Mucosa of descending colon (tissue), 3 donors: Measurements from ENCODE around the gene TECRL. TPM values are rescaled to one million over a fixed set of nuclear protein-coding genes. Genes with fewer than 3 reads are reported as not detected.

ENCODE experiments used
- ATAC-seq: fragments of 200-7000 bp; cut with Tn5 transposase; one replicate; pipeline ENCODE4 v1.9.1; 2020; ENCODE audit warnings: mild to moderate bottlenecking, moderate library complexity
- DNase-seq, 3 donors: peaks; one replicate each; pipeline ENCODE4 v3.0.0-alpha.2; 2020
- H3K36me3 ChIP-seq: fragments of 200-600 bp; one replicate; pipeline ENCODE4 v1.8.0; 2021; ENCODE audit warnings: low read depth, mild to moderate bottlenecking
- H3K4me1 ChIP-seq: fragments of 200-600 bp; one replicate; pipeline ENCODE4 v1.8.0; 2021; ENCODE audit warnings: low read depth, mild to moderate bottlenecking
- H3K4me3 ChIP-seq: fragments of 200-600 bp; one replicate; pipeline ENCODE4 v1.8.0; 2021; ENCODE audit warnings: mild to moderate bottlenecking
- H3K9me3 ChIP-seq: fragments of 200-600 bp; one replicate; pipeline ENCODE4 v1.8.0; 2021; ENCODE audit warnings: mild to moderate bottlenecking
- CTCF ChIP-seq: fragments of 200-600 bp; IDR thresholded peaks from one replicate; pipeline ENCODE4 v1.8.0; 2022; ENCODE audit warnings: antibody characterized with exemption, mild to moderate bottlenecking
- intact Hi-C, 2 donors: fragments of 100-400 bp; cut with DNase I in 1 of 2; cut with micrococcal nuclease in 1 of 2; formaldehyde crosslinking; loops; one replicate each; pipeline versions ENCODE4 v1.11.0 to v1.11.1; 2022; cut with DNase I, micrococcal nuclease
- long read RNA-seq, 2 donors: library from polyadenylated mRNA; unstranded; transcript quantifications; one replicate each; pipeline ENCODE4 v2.0.0, GENCODE V29; 2019 to 2021
- total RNA-seq, 3 donors: library from RNA; stranded (reverse); fragmentation: NEBNext Ultra II Directional in 2 of 3; extraction: Animal tissue kit (Norgen Biotek cat#: 25700) in 2 of 3; gene quantifications; one replicate each; pipeline versions ENCODE4 v1.2.1 to v1.2.4, GENCODE V29; 2021 to 2023
- donor health status: DM: no; HTN: no; CAD: no; lungs with moderate emphysema.
- donor health status: DM: no; HTN: no; CAD: no.
- donor health status: DM: no; HTN: yes; CAD: no.

The TECRL gene, protein sequence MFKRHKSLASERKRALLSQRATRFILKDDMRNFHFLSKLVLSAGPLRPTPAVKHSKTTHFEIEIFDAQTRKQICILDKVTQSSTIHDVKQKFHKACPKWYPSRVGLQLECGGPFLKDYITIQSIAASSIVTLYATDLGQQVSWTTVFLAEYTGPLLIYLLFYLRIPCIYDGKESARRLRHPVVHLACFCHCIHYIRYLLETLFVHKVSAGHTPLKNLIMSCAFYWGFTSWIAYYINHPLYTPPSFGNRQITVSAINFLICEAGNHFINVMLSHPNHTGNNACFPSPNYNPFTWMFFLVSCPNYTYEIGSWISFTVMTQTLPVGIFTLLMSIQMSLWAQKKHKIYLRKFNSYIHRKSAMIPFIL
- under 1 TPM in 1 of 3 donors, not detected in 2; 0.55 TPM for total RNA-seq
- long read RNA-seq, donor 1 = 0 reads
- long read RNA-seq, donor 2 = 0 reads

GRCh38 chr4:64409300-64409699 lies at the start of gene TECRL:
TSS of gene TECRL (minus strand) at chr4:64409450. CDS start at chr4:64409351, 99 bp downstream.
- TF ChIP-seq CTCF = no peak
- Histone ChIP-seq H3K9me3 (no peaks in the 10 kb centered on the region), H3K4me3 (no peak within 1 kb of the TSS), H3K4me1 (no peaks in the 10 kb centered on the region), H3K36me3 (no peaks in the 10 kb centered on the region)
- no peak for DNase-seq
- intact Hi-C loops = no loop called here
- ATAC-seq = no peak

DNA sequence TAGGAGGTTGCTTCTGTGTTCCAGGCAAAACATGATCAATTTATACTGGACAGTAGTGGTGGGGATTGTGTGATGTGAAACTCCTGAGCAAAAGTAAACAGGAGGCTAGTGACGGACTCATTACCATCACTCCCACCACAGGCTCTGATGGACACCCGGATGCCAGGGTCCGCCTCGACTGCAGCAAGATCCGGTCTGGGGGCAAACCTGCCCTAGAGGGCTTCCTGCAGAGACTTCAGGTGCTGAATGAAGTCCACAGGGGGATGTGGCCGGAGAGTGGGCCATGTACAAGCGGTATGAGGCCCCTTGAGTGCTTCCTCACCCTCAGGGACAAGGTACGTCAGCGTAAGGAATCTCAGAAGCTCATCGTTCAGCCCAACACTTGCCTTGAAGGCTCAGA lies 23.4 kb upstream of the TECRL start:
- H3K4me1 ChIP-seq = no peaks in the 10 kb centered on the region
- peaks cover 47% of the 10 kb centered on the region for H3K9me3 ChIP-seq
- no peaks in the 10 kb centered on the region for H3K36me3 ChIP-seq
- H3K4me3 ChIP-seq = no peak overlapping the region
- DNase-seq (no peak), ATAC-seq (no peak)
- intact Hi-C loops = no loop called here
- no peak for TF ChIP-seq CTCF

GRCh38 chr4:64430933-64431332 lies 21.7 kb upstream of the TECRL start:
- intact Hi-C loops = no loop called here
- Histone ChIP-seq H3K4me1 (no peaks in the 10 kb centered on the region), H3K9me3 (peaks cover 47% of the 10 kb centered on the region), H3K4me3 (no peak overlapping the region), H3K36me3 (no peaks in the 10 kb centered on the region)
- DNase-seq (no peak), ATAC-seq (no peak)
- no peak for TF ChIP-seq CTCF

DNA sequence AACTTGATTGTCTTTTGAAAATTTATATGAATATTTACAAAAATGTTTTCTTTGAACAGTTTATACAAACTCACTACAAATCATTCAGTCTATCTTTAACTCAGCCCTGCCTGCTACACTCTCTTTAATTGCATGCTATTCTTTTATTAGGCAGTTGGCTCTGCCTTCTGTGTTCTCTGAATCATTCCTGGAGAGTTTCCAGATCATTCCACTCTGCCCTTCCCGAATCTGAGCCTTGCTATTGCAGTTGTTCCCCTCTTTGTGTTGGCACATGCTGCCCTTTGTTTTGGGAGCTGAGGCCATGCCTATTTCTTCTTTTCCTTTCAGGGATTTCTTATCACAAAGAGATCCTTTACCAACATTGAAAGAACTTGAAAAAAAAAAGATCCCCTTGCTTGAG lies 8.7 kb upstream of the TECRL start:
- DNase-seq = no peak
- Histone ChIP-seq H3K36me3 (no peaks in the 10 kb centered on the region), H3K9me3 (no peaks in the 10 kb centered on the region), H3K4me3 (no peak overlapping the region), H3K4me1 (no peaks in the 10 kb centered on the region)
- no peak for TF ChIP-seq CTCF
- ATAC-seq = no peak
- intact Hi-C loops = no loop called here

- Histone ChIP-seq H3K4me3 (no peak overlapping the region), H3K36me3 (no peaks in the 10 kb centered on the region), H3K9me3 (no peaks in the 10 kb centered on the region), H3K4me1 (no peaks in the 10 kb centered on the region)
- intact Hi-C loops = no loop called here
- ATAC-seq = no peak
- no peak for TF ChIP-seq CTCF
- DNase-seq = no peak
These were observed 2.2 kb downstream of the TECRL start for GRCh38 chr4:64407000-64407399.
